Peyer's patch (tissue), 4 donors: ENCODE results near the gene SDE2. TPM values are rescaled to one million over a fixed set of nuclear protein-coding genes. Genes with fewer than 3 reads are reported as not detected.
A peak's percentile ranks its signal among the peaks of the same experiment; 100 is the strongest.

ENCODE experiments used
- DNase-seq, 3 donors: peaks; one replicate each; pipeline ENCODE4 v3.0.0-alpha.2; 2017 to 2019
- H3K27ac ChIP-seq, 4 donors: fragments of 200-600 bp; sonication (generic); one replicate each; pipeline ENCODE4 v1.5.1; 2016 to 2019
- H3K27me3 ChIP-seq, 2 donors: fragments of 200-600 bp; sonication (generic); one replicate each; pipeline ENCODE4 v1.5.1; 2019
- H3K36me3 ChIP-seq, 3 donors: fragments of 200-600 bp; sonication (generic); one replicate each; pipeline ENCODE4 v1.5.1; 2016 to 2019
- H3K4me1 ChIP-seq, 4 donors: fragments of 200-600 bp; sonication (generic); one replicate each; pipeline ENCODE4 v1.5.1; 2016 to 2019
- H3K4me3 ChIP-seq, 4 donors: fragments of 200-600 bp; sonication (generic); 1 replicate in 3 of 4; 2 replicates in 1 of 4; pipeline ENCODE4 v1.5.1; 2016 to 2019; ENCODE audit warnings: mild to moderate bottlenecking in 1 of 4
- H3K9me3 ChIP-seq, 4 donors: fragments of 200-600 bp; sonication (generic); one replicate each; pipeline ENCODE4 v1.5.1; 2016 to 2019; ENCODE audit warnings: mild to moderate bottlenecking in 1 of 4
- POLR2A ChIP-seq, 2 donors: fragments of 450-650 bp; IDR thresholded peaks; one replicate each; pipeline ENCODE4 v1.5.1; 2017; ENCODE audit warnings: antibody characterized with exemption in 2 of 2, mild to moderate bottlenecking in 2 of 2, moderate library complexity in 2 of 2
- total RNA-seq, 4 donors: library from RNA; depleted of rRNA; stranded (reverse); fragments of >200 nt; gene quantifications; one replicate each; pipeline ENCODE4 v1.1.0, GENCODE V29; 2016
- TF ChIP-seq, protein P1 (sequence below), 6 experiments: fragments of 450-650 bp in 4 of 6; fragments of 200-600 bp in 2 of 6; sonication (generic) in 1 of 6; IDR thresholded peaks; one replicate each; pipeline ENCODE4 v1.5.1; 2017 to 2019; ENCODE audit warnings: antibody characterized with exemption in 6 of 6, mild to moderate bottlenecking in 3 of 6, moderate library complexity in 1 of 6

The SDE2 gene
- total RNA-seq, 4 donors from 2014 or later = 10.9 to 22.3 (median 15.8) TPM

DNA sequence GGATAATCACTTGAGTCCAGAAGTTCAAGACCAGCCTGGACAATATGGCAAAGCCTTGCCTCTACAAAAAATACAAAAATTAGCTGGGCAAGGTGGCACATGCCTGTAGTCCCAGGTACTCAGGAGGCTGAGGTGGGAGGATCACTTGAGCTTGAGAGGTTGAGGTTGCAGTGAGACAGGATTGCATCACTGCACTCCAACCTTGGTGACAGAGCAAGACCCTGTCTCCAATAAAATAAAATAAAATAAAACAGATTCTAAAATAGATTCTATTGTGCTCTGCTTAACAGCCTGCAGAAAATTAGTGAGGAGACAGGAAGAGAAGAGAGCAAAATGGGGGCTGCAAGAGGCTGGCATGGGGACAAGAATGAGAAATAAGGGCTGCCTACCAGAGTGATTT, 7.5 kb upstream of the SDE2 start:
- no peak for DNase-seq
- Histone ChIP-seq H3K9me3 (no peaks in the 10 kb centered on the region), H3K4me3 (no peak overlapping the region), H3K27me3 (no peaks in the 10 kb centered on the region), H3K36me3 (no peaks in the 10 kb centered on the region), H3K4me1 (peaks cover 0 to 7% (median 0%) of the 10 kb centered on the region in 4 donors), H3K27ac (no peak overlapping the region)
- TF ChIP-seq POLR2A (IDR thresholded peaks at IDR 0.05) = no peak
- TF ChIP-seq, protein P1, sequence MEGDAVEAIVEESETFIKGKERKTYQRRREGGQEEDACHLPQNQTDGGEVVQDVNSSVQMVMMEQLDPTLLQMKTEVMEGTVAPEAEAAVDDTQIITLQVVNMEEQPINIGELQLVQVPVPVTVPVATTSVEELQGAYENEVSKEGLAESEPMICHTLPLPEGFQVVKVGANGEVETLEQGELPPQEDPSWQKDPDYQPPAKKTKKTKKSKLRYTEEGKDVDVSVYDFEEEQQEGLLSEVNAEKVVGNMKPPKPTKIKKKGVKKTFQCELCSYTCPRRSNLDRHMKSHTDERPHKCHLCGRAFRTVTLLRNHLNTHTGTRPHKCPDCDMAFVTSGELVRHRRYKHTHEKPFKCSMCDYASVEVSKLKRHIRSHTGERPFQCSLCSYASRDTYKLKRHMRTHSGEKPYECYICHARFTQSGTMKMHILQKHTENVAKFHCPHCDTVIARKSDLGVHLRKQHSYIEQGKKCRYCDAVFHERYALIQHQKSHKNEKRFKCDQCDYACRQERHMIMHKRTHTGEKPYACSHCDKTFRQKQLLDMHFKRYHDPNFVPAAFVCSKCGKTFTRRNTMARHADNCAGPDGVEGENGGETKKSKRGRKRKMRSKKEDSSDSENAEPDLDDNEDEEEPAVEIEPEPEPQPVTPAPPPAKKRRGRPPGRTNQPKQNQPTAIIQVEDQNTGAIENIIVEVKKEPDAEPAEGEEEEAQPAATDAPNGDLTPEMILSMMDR (IDR thresholded peaks at IDR 0.05) = no peak

DNA sequence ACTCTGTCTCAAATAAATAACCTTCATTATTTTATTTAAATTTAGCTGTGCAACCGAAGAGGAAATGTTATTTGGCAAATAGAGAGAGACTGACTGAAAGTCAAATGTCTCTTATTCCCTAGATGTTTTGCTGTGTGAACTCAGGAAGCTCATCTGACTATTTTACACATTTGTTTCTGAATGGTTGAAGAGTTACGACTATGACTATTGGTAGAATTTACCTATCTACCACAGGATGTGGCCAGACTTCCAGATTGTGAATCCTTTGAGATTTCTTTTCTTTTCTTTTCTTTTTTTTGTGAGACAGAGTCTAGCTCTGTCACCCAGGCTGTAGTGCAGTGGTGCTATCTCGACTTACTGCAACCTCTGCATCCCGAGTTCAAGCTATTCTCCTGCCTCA, 5.3 kb upstream of the SDE2 start:
- no peaks in the 10 kb centered on the region for H3K9me3 ChIP-seq
- no peaks in the 10 kb centered on the region for H3K36me3 ChIP-seq
- no peaks in the 10 kb centered on the region for H3K27me3 ChIP-seq
- H3K27ac ChIP-seq = peak overlapping the region in 1 of 4 donors; percentile 26
- H3K4me1 ChIP-seq = peaks cover 0 to 7% (median 3%) of the 10 kb centered on the region in 4 donors
- no peak for DNase-seq
- no peak for TF ChIP-seq POLR2A (IDR thresholded peaks at IDR 0.05)
- TF ChIP-seq, protein P1 (IDR thresholded peaks at IDR 0.05) = no peak
- no peak overlapping the region for H3K4me3 ChIP-seq

GRCh38 chr1:226003502-226004170, 4.5 kb upstream of the SDE2 start:
- Histone ChIP-seq H3K9me3 (no peaks in the 10 kb centered on the region), H3K36me3 (no peaks in the 10 kb centered on the region), H3K27ac (peak overlapping the region in 1 of 4 donors; percentile 26), H3K27me3 (no peaks in the 10 kb centered on the region), H3K4me1 (peaks cover 0 to 7% (median 3%) of the 10 kb centered on the region in 4 donors), H3K4me3 (no peak overlapping the region)
- DNase-seq = no peak
- TF ChIP-seq, protein P1 (IDR thresholded peaks at IDR 0.05) = no peak
- no peak for TF ChIP-seq POLR2A (IDR thresholded peaks at IDR 0.05)

GRCh38 chr1:226002667-226003501, 3.7 kb upstream of the SDE2 start:
- H3K4me1 ChIP-seq = peaks cover 0 to 14% (median 7%) of the 10 kb centered on the region in 4 donors
- H3K9me3 ChIP-seq = no peaks in the 10 kb centered on the region
- peak in 2 of 3 donors; percentile 29 to 60 for DNase-seq
- TF ChIP-seq POLR2A (IDR thresholded peaks at IDR 0.05) = no peak
- TF ChIP-seq, protein P1 (IDR thresholded peaks at IDR 0.05) = no peak
- H3K27me3 ChIP-seq = no peaks in the 10 kb centered on the region
- H3K27ac ChIP-seq = peak overlapping the region; percentile 30 to 91 (median 72)
- no peaks in the 10 kb centered on the region for H3K36me3 ChIP-seq
- H3K4me3 ChIP-seq = no peak overlapping the region

- no peak for TF ChIP-seq POLR2A (IDR thresholded peaks at IDR 0.05)
- TF ChIP-seq, protein P1 (IDR thresholded peaks at IDR 0.05) = no peak
- Histone ChIP-seq H3K27ac (peak overlapping the region; percentile 30 to 91 (median 72)), H3K4me3 (no peak overlapping the region), H3K27me3 (no peaks in the 10 kb centered on the region), H3K9me3 (no peaks in the 10 kb centered on the region), H3K4me1 (peaks cover 0 to 21% (median 12%) of the 10 kb centered on the region in 4 donors), H3K36me3 (no peaks in the 10 kb centered on the region)
- DNase-seq = peak in 2 of 3 donors; percentile 88 to 91
Observed at GRCh38 chr1:226001963-226002666, 3.0 kb upstream of the SDE2 start.
